T-helper 17 cell (primary cell): ENCODE measurements around the gene SLC25A26. TPM values are rescaled to one million over a fixed set of nuclear protein-coding genes. Genes with fewer than 3 reads are reported as not detected.

ENCODE experiments used
- ATAC-seq: fragments of 150-1000 bp; cut with Tn5 transposase; 2 replicates; pipeline ENCODE4 v1.10.0; 2021; ENCODE audit warnings: mild to moderate bottlenecking, moderate library complexity
- DNase-seq, 3 donors: peaks; one replicate each; pipeline versions ENCODE4 v3.0.0 to v3.0.0-alpha.2; 2020 to 2021
- H3K9me3 ChIP-seq: one replicate; pipeline ENCODE4 v1.7.0; 2013; ENCODE audit warnings: low read length, mild to moderate bottlenecking; ENCODE audit not compliant: control insufficient read depth, poor library complexity, severe bottlenecking
- H3K27ac Mint-ChIP-seq: one replicate; pipeline ENCODE4 v1.8.0; 2022; ENCODE audit warnings: mild to moderate bottlenecking, moderate library complexity, mixed read lengths
- H3K27me3 Mint-ChIP-seq: one replicate; pipeline ENCODE4 v1.8.0; 2022; ENCODE audit warnings: mixed read lengths
- H3K36me3 Mint-ChIP-seq: one replicate; pipeline ENCODE4 v1.8.0; 2022; ENCODE audit warnings: low read depth, mixed read lengths
- H3K4me1 Mint-ChIP-seq: one replicate; pipeline ENCODE4 v1.8.0; 2022; ENCODE audit warnings: mild to moderate bottlenecking, mixed read lengths
- H3K4me3 Mint-ChIP-seq: one replicate; pipeline ENCODE4 v1.8.0; 2022; ENCODE audit warnings: mild to moderate bottlenecking, moderate library complexity, mixed read lengths
- total RNA-seq, 4 donors: library from RNA in 2 of 4; stranded (reverse) in 2 of 4; gene quantifications; one replicate each; pipeline ENCODE4 v1.2.3 and lab custom pipeline; 2022 to 2026

Gene SLC25A26
- total RNA-seq, 2 donors from 2014 or later, result 20.7 to 21.6 TPM

DNA sequence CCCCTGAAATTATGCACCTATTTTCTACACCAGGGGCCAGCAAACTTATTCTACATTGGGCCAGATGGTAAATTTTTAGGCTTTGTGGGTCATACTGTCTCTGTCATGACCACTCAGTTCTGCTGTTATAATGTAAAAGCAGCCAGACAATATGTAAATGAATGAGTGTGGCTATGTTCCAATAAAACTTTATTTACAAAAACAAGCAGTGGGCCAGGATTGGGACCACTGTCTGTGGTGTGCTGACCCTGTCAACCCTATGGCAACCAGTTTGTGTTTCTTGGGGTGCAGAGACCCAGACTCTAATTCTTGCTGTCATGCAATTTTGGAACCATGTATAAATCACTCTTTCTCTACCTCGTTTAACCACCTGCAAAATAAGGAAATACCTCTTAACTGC, 205.3 kb downstream of the SLC25A26 start:
- no peak overlapping the region for H3K4me3 Mint-ChIP-seq
- no peak overlapping the region for H3K27ac Mint-ChIP-seq
- no peak for ATAC-seq
- H3K36me3 Mint-ChIP-seq, result no peaks in the 10 kb centered on the region
- H3K4me1 Mint-ChIP-seq, result peaks cover 47% of the 10 kb centered on the region
- H3K27me3 Mint-ChIP-seq, result no peaks in the 10 kb centered on the region
- no peak for DNase-seq
- H3K9me3 ChIP-seq, result no peaks in the 10 kb centered on the region

- ATAC-seq (no peak), DNase-seq (no peak)
- no peaks in the 10 kb centered on the region for H3K9me3 ChIP-seq
- Mint-ChIP-seq H3K4me3 (no peak overlapping the region), H3K36me3 (no peaks in the 10 kb centered on the region), H3K4me1 (peaks cover 50% of the 10 kb centered on the region), H3K27ac (no peak overlapping the region), H3K27me3 (no peaks in the 10 kb centered on the region)
Measured at GRCh38 chr3:66427352-66427751, 206.6 kb downstream of the SLC25A26 start.

GRCh38 chr3:66427951-66428474, 207.2 kb downstream of the SLC25A26 start:
- DNase-seq, result no peak
- H3K27ac Mint-ChIP-seq, result no peak overlapping the region
- no peak for ATAC-seq
- peaks cover 52% of the 10 kb centered on the region for H3K4me1 Mint-ChIP-seq
- H3K27me3 Mint-ChIP-seq, result no peaks in the 10 kb centered on the region
- H3K4me3 Mint-ChIP-seq, result no peak overlapping the region
- H3K9me3 ChIP-seq, result no peaks in the 10 kb centered on the region
- no peaks in the 10 kb centered on the region for H3K36me3 Mint-ChIP-seq

Other genes with a start within 250 kb of the SLC25A26 start
- gene MAGI1, start 182.1 kb upstream of the SLC25A26 start, total RNA-seq, result not detected